HCEC 1CT (cell line): Measurements from ENCODE around the gene PARD3B.

Source experiments
- DNase-seq: peaks from one replicate; pipeline ENCODE4 v3.0.0-alpha.2; 2017

Gene PARD3B

GRCh38 chr2:205087862-205088261, 542.6 kb downstream of the PARD3B start:
- no peak for DNase-seq

GRCh38 chr2:205089958-205090357, 544.7 kb downstream of the PARD3B start:
- DNase-seq = no peak

- no peak for DNase-seq
These were observed 546.1 kb downstream of the PARD3B start for GRCh38 chr2:205091411-205091810.

GRCh38 chr2:205094031-205094430, 548.8 kb downstream of the PARD3B start:
- no peak for DNase-seq

GRCh38 chr2:205103699-205104098, 558.4 kb downstream of the PARD3B start:
- DNase-seq = no peak

- no peak for DNase-seq
These were observed 562.5 kb downstream of the PARD3B start for GRCh38 chr2:205107810-205108209.

GRCh38 chr2:205115511-205115910, 570.2 kb downstream of the PARD3B start:
- no peak for DNase-seq

GRCh38 chr2:205117125-205117524, 571.9 kb downstream of the PARD3B start:
- DNase-seq = no peak

- no peak for DNase-seq
These were observed 573.9 kb downstream of the PARD3B start for GRCh38 chr2:205119136-205119535.

GRCh38 chr2:205128726-205129125, 583.5 kb downstream of the PARD3B start:
- no peak for DNase-seq

GRCh38 chr2:205129531-205129930, 584.3 kb downstream of the PARD3B start:
- DNase-seq = no peak

GRCh38 chr2:205130111-205130829, 585.0 kb downstream of the PARD3B start:
- no peak for DNase-seq

- no peak for DNase-seq
These were observed 588.3 kb downstream of the PARD3B start for GRCh38 chr2:205133544-205133943.

- DNase-seq = no peak
These were observed 593.5 kb downstream of the PARD3B start for GRCh38 chr2:205138735-205139134.

GRCh38 chr2:205139822-205140463, 594.7 kb downstream of the PARD3B start:
- DNase-seq = no peak

GRCh38 chr2:205141381-205141780, 596.1 kb downstream of the PARD3B start:
- DNase-seq = no peak

- DNase-seq = no peak
These were observed 600.6 kb downstream of the PARD3B start for GRCh38 chr2:205145888-205146287.

GRCh38 chr2:205148755-205149154, 603.5 kb downstream of the PARD3B start:
- no peak for DNase-seq

- DNase-seq = no peak
These were observed 611.2 kb downstream of the PARD3B start for GRCh38 chr2:205156457-205156856.

GRCh38 chr2:205158404-205158803, 613.1 kb downstream of the PARD3B start:
- DNase-seq = no peak

- peak; percentile 2 for DNase-seq
These were observed 616.0 kb downstream of the PARD3B start for GRCh38 chr2:205161156-205161839.

GRCh38 chr2:205166745-205167144, 621.5 kb downstream of the PARD3B start:
- no peak for DNase-seq

- DNase-seq = no peak
These were observed 623.7 kb downstream of the PARD3B start for GRCh38 chr2:205169012-205169411.

- no peak for DNase-seq
These were observed 624.2 kb downstream of the PARD3B start for GRCh38 chr2:205169464-205169863.
